ENCODE data around the gene ANXA8.

DNA sequence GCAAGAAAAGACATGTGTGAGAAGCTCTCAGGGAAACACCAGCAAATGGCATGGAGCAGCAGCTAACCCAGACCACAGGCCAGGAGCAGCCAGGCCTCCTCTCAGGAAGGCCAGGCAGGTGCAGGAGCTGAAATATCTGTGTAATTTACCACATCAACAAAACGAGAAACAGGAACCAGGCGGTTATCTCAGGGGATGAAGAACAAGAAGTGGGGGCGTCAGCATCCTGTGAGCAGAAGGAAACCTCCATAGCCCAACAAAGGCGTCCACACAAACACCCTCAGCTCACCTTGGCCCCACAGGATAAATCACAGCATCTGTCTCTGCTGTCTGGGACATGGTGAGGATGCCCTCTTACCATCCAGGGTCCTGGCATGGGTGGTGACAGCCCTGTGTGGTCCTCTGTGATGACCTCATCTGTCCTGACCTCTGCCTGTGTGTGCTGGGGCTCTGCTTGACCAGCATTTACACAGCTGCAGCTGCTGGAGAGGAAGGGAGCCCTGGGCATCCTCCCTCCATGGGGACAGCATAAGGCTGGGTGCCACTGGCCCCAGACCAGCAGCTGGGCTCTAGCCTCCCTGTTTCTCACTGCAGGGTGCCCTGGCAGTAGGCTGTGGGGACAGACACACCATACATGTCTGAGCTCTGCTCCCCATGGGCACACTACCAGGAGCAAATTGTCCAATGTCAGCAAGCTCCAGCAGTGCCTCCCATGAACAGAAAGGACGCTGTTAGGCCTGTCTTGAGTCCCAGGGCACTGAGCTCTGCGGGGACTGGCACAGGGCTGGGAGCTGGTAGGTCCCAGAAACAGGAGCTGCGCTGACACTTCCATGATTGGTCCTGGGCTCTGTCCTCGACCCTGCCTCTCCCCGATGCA lies 34.6 kb downstream of the ANXA8 start:
- TF ChIP-seq CHD2 (IDR thresholded peaks at IDR 0.05; ENCODE audit: low read depth, low read length) (no peak), KLF15 (CRISPR knock-in tag; IDR thresholded peaks at IDR 0.05; ENCODE audit: borderline replicate concordance) (no peak), MAFK (conservative IDR thresholded peaks at IDR 0.05 in 1 of 2, IDR thresholded peaks at IDR 0.05 in 1 of 2; ENCODE audit: low read length in 2 of 2) (no peak), NKX3-1 (CRISPR knock-in tag; IDR thresholded peaks at IDR 0.05) (no peak), EZH2 (conservative IDR thresholded peaks at IDR 0.05; ENCODE audit: low read depth, low read length) (no peak), TAF15 (IDR thresholded peaks at IDR 0.05; ENCODE audit: low read depth, low read length, poor library complexity, severe bottlenecking) (no peak), CEBPB (IDR thresholded peaks at IDR 0.05; ENCODE audit: borderline replicate concordance, low read depth, low read length) (no peak), PHF21A (CRISPR knock-in tag; IDR thresholded peaks at IDR 0.05) (no peak)
- TF ChIP-seq, protein P1, sequence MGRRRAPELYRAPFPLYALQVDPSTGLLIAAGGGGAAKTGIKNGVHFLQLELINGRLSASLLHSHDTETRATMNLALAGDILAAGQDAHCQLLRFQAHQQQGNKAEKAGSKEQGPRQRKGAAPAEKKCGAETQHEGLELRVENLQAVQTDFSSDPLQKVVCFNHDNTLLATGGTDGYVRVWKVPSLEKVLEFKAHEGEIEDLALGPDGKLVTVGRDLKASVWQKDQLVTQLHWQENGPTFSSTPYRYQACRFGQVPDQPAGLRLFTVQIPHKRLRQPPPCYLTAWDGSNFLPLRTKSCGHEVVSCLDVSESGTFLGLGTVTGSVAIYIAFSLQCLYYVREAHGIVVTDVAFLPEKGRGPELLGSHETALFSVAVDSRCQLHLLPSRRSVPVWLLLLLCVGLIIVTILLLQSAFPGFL (CRISPR knock-in tag; IDR thresholded peaks at IDR 0.05), result no peak
- TF ChIP-seq, protein P2, sequence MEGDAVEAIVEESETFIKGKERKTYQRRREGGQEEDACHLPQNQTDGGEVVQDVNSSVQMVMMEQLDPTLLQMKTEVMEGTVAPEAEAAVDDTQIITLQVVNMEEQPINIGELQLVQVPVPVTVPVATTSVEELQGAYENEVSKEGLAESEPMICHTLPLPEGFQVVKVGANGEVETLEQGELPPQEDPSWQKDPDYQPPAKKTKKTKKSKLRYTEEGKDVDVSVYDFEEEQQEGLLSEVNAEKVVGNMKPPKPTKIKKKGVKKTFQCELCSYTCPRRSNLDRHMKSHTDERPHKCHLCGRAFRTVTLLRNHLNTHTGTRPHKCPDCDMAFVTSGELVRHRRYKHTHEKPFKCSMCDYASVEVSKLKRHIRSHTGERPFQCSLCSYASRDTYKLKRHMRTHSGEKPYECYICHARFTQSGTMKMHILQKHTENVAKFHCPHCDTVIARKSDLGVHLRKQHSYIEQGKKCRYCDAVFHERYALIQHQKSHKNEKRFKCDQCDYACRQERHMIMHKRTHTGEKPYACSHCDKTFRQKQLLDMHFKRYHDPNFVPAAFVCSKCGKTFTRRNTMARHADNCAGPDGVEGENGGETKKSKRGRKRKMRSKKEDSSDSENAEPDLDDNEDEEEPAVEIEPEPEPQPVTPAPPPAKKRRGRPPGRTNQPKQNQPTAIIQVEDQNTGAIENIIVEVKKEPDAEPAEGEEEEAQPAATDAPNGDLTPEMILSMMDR (CRISPR knock-in tag; IDR thresholded peaks at IDR 0.05), result no peak
- TF ChIP-seq, protein P3, sequence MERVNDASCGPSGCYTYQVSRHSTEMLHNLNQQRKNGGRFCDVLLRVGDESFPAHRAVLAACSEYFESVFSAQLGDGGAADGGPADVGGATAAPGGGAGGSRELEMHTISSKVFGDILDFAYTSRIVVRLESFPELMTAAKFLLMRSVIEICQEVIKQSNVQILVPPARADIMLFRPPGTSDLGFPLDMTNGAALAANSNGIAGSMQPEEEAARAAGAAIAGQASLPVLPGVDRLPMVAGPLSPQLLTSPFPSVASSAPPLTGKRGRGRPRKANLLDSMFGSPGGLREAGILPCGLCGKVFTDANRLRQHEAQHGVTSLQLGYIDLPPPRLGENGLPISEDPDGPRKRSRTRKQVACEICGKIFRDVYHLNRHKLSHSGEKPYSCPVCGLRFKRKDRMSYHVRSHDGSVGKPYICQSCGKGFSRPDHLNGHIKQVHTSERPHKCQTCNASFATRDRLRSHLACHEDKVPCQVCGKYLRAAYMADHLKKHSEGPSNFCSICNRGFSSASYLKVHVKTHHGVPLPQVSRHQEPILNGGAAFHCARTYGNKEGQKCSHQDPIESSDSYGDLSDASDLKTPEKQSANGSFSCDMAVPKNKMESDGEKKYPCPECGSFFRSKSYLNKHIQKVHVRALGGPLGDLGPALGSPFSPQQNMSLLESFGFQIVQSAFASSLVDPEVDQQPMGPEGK (CRISPR knock-in tag; IDR thresholded peaks at IDR 0.05), result no peak
